ENCODE data around the gene EBF3.
"Not testable (repeated sequence)": the region's sequence is repeated elsewhere in the genome, so short reads cannot be mapped to it uniquely, and the experiment has no call there.

The EBF3 gene

GRCh38 chr10:129924375-129925085 lies 39.5 kb downstream of the EBF3 start:
- H3K9me3 ChIP-seq (ENCODE audit: control insufficient read depth, insufficient read depth, low read length): no peaks in the 10 kb centered on the region
- H3K27me3 ChIP-seq (ENCODE audit: control insufficient read depth, insufficient read depth, low read length): no peaks in the 10 kb centered on the region
- H3K36me3 ChIP-seq (ENCODE audit: control insufficient read depth, insufficient read depth, low read length): no peaks in the 10 kb centered on the region
- no peaks in the 10 kb centered on the region for H3K4me1 ChIP-seq (ENCODE audit: control insufficient read depth, insufficient read depth, low read length)
- no CpG with 5 or more reads among the region's 16 CpGs for WGBS (ENCODE audit: insufficient coverage, insufficient read length)
- H3K27ac ChIP-seq (ENCODE audit: low read length): no peak overlapping the region
- no peak overlapping the region for H3K4me3 ChIP-seq (ENCODE audit: low read length)
- DNase-seq (ENCODE audit: low read depth, low spot score): no peak

GRCh38 chr10:129922598-129923123 lies 41.4 kb downstream of the EBF3 start:
- no peak overlapping the region for H3K27ac ChIP-seq (ENCODE audit: low read length)
- DNase-seq (ENCODE audit: low read depth, low spot score): no peak
- no peaks in the 10 kb centered on the region for H3K27me3 ChIP-seq (ENCODE audit: control insufficient read depth, insufficient read depth, low read length)
- no peaks in the 10 kb centered on the region for H3K9me3 ChIP-seq (ENCODE audit: control insufficient read depth, insufficient read depth, low read length)
- no peaks in the 10 kb centered on the region for H3K4me1 ChIP-seq (ENCODE audit: control insufficient read depth, insufficient read depth, low read length)
- no CpG with 5 or more reads among the region's 18 CpGs for WGBS (ENCODE audit: insufficient coverage, insufficient read length)
- no peaks in the 10 kb centered on the region for H3K36me3 ChIP-seq (ENCODE audit: control insufficient read depth, insufficient read depth, low read length)
- no peak overlapping the region for H3K4me3 ChIP-seq (ENCODE audit: low read length)

- Histone ChIP-seq H3K27ac (ENCODE audit: low read length) (no peak overlapping the region), H3K4me1 (ENCODE audit: control insufficient read depth, insufficient read depth, low read length) (no peaks in the 10 kb centered on the region), H3K9me3 (ENCODE audit: control insufficient read depth, insufficient read depth, low read length) (no peaks in the 10 kb centered on the region), H3K27me3 (ENCODE audit: control insufficient read depth, insufficient read depth, low read length) (no peaks in the 10 kb centered on the region), H3K36me3 (ENCODE audit: control insufficient read depth, insufficient read depth, low read length) (no peaks in the 10 kb centered on the region), H3K4me3 (ENCODE audit: low read length) (no peak overlapping the region)
- DNase-seq (ENCODE audit: low read depth, low spot score): no peak
- WGBS (ENCODE audit: insufficient coverage, insufficient read length): no CpG with 5 or more reads among the region's 16 CpGs
Measured at GRCh38 chr10:129921801-129922597, 42.1 kb downstream of the EBF3 start.

GRCh38 chr10:129921065-129921670 lies 42.9 kb downstream of the EBF3 start:
- Histone ChIP-seq H3K36me3 (ENCODE audit: control insufficient read depth, insufficient read depth, low read length) (no peaks in the 10 kb centered on the region), H3K4me3 (ENCODE audit: low read length) (no peak overlapping the region), H3K9me3 (ENCODE audit: control insufficient read depth, insufficient read depth, low read length) (no peaks in the 10 kb centered on the region), H3K27ac (ENCODE audit: low read length) (no peak overlapping the region), H3K4me1 (ENCODE audit: control insufficient read depth, insufficient read depth, low read length) (no peaks in the 10 kb centered on the region), H3K27me3 (ENCODE audit: control insufficient read depth, insufficient read depth, low read length) (no peaks in the 10 kb centered on the region)
- no CpG with 5 or more reads among the region's 18 CpGs for WGBS (ENCODE audit: insufficient coverage, insufficient read length)
- DNase-seq (ENCODE audit: low read depth, low spot score): no peak

- not testable (repeated sequence) for H3K9me3 ChIP-seq (ENCODE audit: control insufficient read depth, insufficient read depth, low read length)
Measured at GRCh38 chr10:129920187-129920586, 43.9 kb downstream of the EBF3 start.

GRCh38 chr10:129919358-129919757 lies 44.7 kb downstream of the EBF3 start:
- no peak overlapping the region for H3K27ac ChIP-seq (ENCODE audit: low read length)
- H3K27me3 ChIP-seq (ENCODE audit: control insufficient read depth, insufficient read depth, low read length): no peaks in the 10 kb centered on the region
- no peaks in the 10 kb centered on the region for H3K4me1 ChIP-seq (ENCODE audit: control insufficient read depth, insufficient read depth, low read length)
- H3K36me3 ChIP-seq (ENCODE audit: control insufficient read depth, insufficient read depth, low read length): no peaks in the 10 kb centered on the region
- DNase-seq (ENCODE audit: low read depth, low spot score): no peak
- no peaks in the 10 kb centered on the region for H3K9me3 ChIP-seq (ENCODE audit: control insufficient read depth, insufficient read depth, low read length)
- H3K4me3 ChIP-seq (ENCODE audit: low read length): no peak overlapping the region
- WGBS (ENCODE audit: insufficient coverage, insufficient read length): no CpG with 5 or more reads among the region's 4 CpGs

More at GRCh38 chr10:129920187-129920586, 43.9 kb downstream of the EBF3 start:
- not testable (repeated sequence) for H3K4me1 ChIP-seq (ENCODE audit: control insufficient read depth, insufficient read depth, low read length); H3K27ac ChIP-seq (ENCODE audit: low read length); H3K36me3 ChIP-seq (ENCODE audit: control insufficient read depth, insufficient read depth, low read length); H3K27me3 ChIP-seq (ENCODE audit: control insufficient read depth, insufficient read depth, low read length); H3K4me3 ChIP-seq (ENCODE audit: low read length); DNase-seq (ENCODE audit: low read depth, low spot score)
- WGBS (ENCODE audit: insufficient coverage, insufficient read length): no CpG with 5 or more reads among the region's 18 CpGs

- Histone ChIP-seq H3K27ac (ENCODE audit: low read length) (no peak overlapping the region), H3K36me3 (ENCODE audit: control insufficient read depth, insufficient read depth, low read length) (no peaks in the 10 kb centered on the region), H3K27me3 (ENCODE audit: control insufficient read depth, insufficient read depth, low read length) (no peaks in the 10 kb centered on the region), H3K9me3 (ENCODE audit: control insufficient read depth, insufficient read depth, low read length) (no peaks in the 10 kb centered on the region), H3K4me3 (ENCODE audit: low read length) (no peak overlapping the region), H3K4me1 (ENCODE audit: control insufficient read depth, insufficient read depth, low read length) (no peaks in the 10 kb centered on the region)
- WGBS (ENCODE audit: insufficient coverage, insufficient read length): no CpG with 5 or more reads among the region's 8 CpGs
- no peak for DNase-seq (ENCODE audit: low read depth, low spot score)
Measured at GRCh38 chr10:129918836-129919235, 45.2 kb downstream of the EBF3 start.

GRCh38 chr10:129918401-129918800 lies 45.7 kb downstream of the EBF3 start:
- WGBS (ENCODE audit: insufficient coverage, insufficient read length): no CpG with 5 or more reads among the region's 9 CpGs
- no peak overlapping the region for H3K27ac ChIP-seq (ENCODE audit: low read length)
- no peak for DNase-seq (ENCODE audit: low read depth, low spot score)
- no peaks in the 10 kb centered on the region for H3K36me3 ChIP-seq (ENCODE audit: control insufficient read depth, insufficient read depth, low read length)
- no peaks in the 10 kb centered on the region for H3K27me3 ChIP-seq (ENCODE audit: control insufficient read depth, insufficient read depth, low read length)
- H3K4me3 ChIP-seq (ENCODE audit: low read length): no peak overlapping the region
- no peaks in the 10 kb centered on the region for H3K4me1 ChIP-seq (ENCODE audit: control insufficient read depth, insufficient read depth, low read length)
- H3K9me3 ChIP-seq (ENCODE audit: control insufficient read depth, insufficient read depth, low read length): no peaks in the 10 kb centered on the region

GRCh38 chr10:129917936-129918335 lies 46.1 kb downstream of the EBF3 start:
- Histone ChIP-seq H3K27ac (ENCODE audit: low read length) (no peak overlapping the region), H3K27me3 (ENCODE audit: control insufficient read depth, insufficient read depth, low read length) (no peaks in the 10 kb centered on the region), H3K4me1 (ENCODE audit: control insufficient read depth, insufficient read depth, low read length) (no peaks in the 10 kb centered on the region), H3K9me3 (ENCODE audit: control insufficient read depth, insufficient read depth, low read length) (no peaks in the 10 kb centered on the region), H3K4me3 (ENCODE audit: low read length) (no peak overlapping the region), H3K36me3 (ENCODE audit: control insufficient read depth, insufficient read depth, low read length) (no peaks in the 10 kb centered on the region)
- WGBS (ENCODE audit: insufficient coverage, insufficient read length): no CpG with 5 or more reads among the region's 3 CpGs
- no peak for DNase-seq (ENCODE audit: low read depth, low spot score)

- H3K4me3 ChIP-seq (ENCODE audit: low read length): no peak overlapping the region
- peaks cover 5% of the 10 kb centered on the region for H3K4me1 ChIP-seq (ENCODE audit: control insufficient read depth, insufficient read depth, low read length)
- DNase-seq (ENCODE audit: low read depth, low spot score): no peak
- no CpG with 5 or more reads among the region's 7 CpGs for WGBS (ENCODE audit: insufficient coverage, insufficient read length)
- H3K36me3 ChIP-seq (ENCODE audit: control insufficient read depth, insufficient read depth, low read length): no peaks in the 10 kb centered on the region
- H3K9me3 ChIP-seq (ENCODE audit: control insufficient read depth, insufficient read depth, low read length): no peaks in the 10 kb centered on the region
- H3K27me3 ChIP-seq (ENCODE audit: control insufficient read depth, insufficient read depth, low read length): no peaks in the 10 kb centered on the region
- no peak overlapping the region for H3K27ac ChIP-seq (ENCODE audit: low read length)
Measured at GRCh38 chr10:129916506-129916995, 47.5 kb downstream of the EBF3 start.

Data from iPS DF 6.9 (cell line).